HEK293 (cell line): ENCODE data around the gene VPS29.
A peak's percentile ranks its signal among the peaks of the same experiment; 100 is the strongest.

Experiments
- CTCF ChIA-PET: fragments of 350-600 bp; formaldehyde crosslinking; extraction: SDS; loops from one replicate; lab custom pipeline; 2021; ENCODE audit warnings: antibody characterized with exemption; lab: Yijun Ruan, JAX
- POLR2A ChIA-PET: fragments of 300-600 bp; formaldehyde crosslinking; extraction: SDS; loops from one replicate; lab custom pipeline; 2020; ENCODE audit warnings: antibody characterized with exemption, inconsistent platforms; lab: Yijun Ruan, JAX
- H3K27ac ChIP-seq: fragments of 200-500 bp; sonication (Bioruptor generic); 2 replicates; pipeline ENCODE4 v1.5.1; 2014; ENCODE audit warnings: low read depth, low read length, control low read depth, inconsistent platforms; ENCODE audit errors: extremely low read depth
- H3K36me3 ChIP-seq, 2 experiments: fragments of 200-500 bp in 1 of 2; sonication (Bioruptor generic) in 1 of 2; 1 replicate in 1 of 2; 2 replicates in 1 of 2; pipeline ENCODE4 v1.5.1; 2014 to 2017; ENCODE audit warnings: inconsistent platforms in 2 of 2, low read length in 2 of 2; ENCODE audit not compliant: control insufficient read depth in 2 of 2, insufficient read depth in 1 of 2
- H3K4me1 ChIP-seq: fragments of 200-500 bp; sonication (Bioruptor generic); 2 replicates; pipeline ENCODE4 v1.5.1; 2014; ENCODE audit warnings: mild to moderate bottlenecking, low read length, inconsistent platforms; ENCODE audit not compliant: control insufficient read depth, insufficient read depth
- H3K4me3 ChIP-seq: 2 replicates; pipeline ENCODE4 v1.5.1; 2011; ENCODE audit warnings: low read depth, mild to moderate bottlenecking, control low read depth, low read length, moderate library complexity
- H3K9me3 ChIP-seq: fragments of 200-500 bp; sonication (Bioruptor generic); 2 replicates; pipeline ENCODE4 v1.5.1; 2014; ENCODE audit warnings: low read depth, low read length, inconsistent platforms; ENCODE audit not compliant: control insufficient read depth, insufficient read depth
- ATF2 ChIP-seq: fragments of 450-650 bp; formaldehyde crosslinking; IDR thresholded peaks from 2 replicates; pipeline ENCODE4 v1.5.1; 2016; ENCODE audit warnings: missing biosample characterization, missing genetic modification characterization, low read depth
- BCL6B ChIP-seq: fragments of 450-650 bp; formaldehyde crosslinking; IDR thresholded peaks from 2 replicates; pipeline ENCODE4 v1.5.1; 2017; ENCODE audit warnings: missing biosample characterization, missing genetic modification characterization
- IKZF3 ChIP-seq: fragments of 450-650 bp; IDR thresholded peaks from 2 replicates; pipeline ENCODE4 v1.5.0; 2018; ENCODE audit warnings: missing biosample characterization, mild to moderate bottlenecking, missing genetic modification characterization, moderate library complexity
- PRDM10 ChIP-seq: fragments of 450-650 bp; formaldehyde crosslinking; IDR thresholded peaks from 2 replicates; pipeline ENCODE4 v1.5.1; 2016; ENCODE audit warnings: missing biosample characterization, missing genetic modification characterization
- ZBTB17 ChIP-seq: fragments of 450-650 bp; formaldehyde crosslinking; IDR thresholded peaks from 2 replicates; pipeline ENCODE4 v1.5.1; 2016; ENCODE audit warnings: missing biosample characterization, missing genetic modification characterization
- ZBTB6 ChIP-seq: fragments of 450-650 bp; formaldehyde crosslinking; IDR thresholded peaks from 2 replicates; pipeline ENCODE4 v1.5.1; 2017; ENCODE audit warnings: missing biosample characterization, missing genetic modification characterization
- ZFHX2 ChIP-seq: fragments of 450-650 bp; formaldehyde crosslinking; conservative IDR thresholded peaks from 2 replicates; pipeline ENCODE4 v1.5.1; 2016; ENCODE audit warnings: missing biosample characterization, missing genetic modification characterization
- ZFP69B ChIP-seq: fragments of 450-650 bp; formaldehyde crosslinking; IDR thresholded peaks from 2 replicates; pipeline ENCODE4 v1.5.1; 2016; ENCODE audit warnings: missing biosample characterization, missing genetic modification characterization
- ZNF169 ChIP-seq: fragments of 450-650 bp; formaldehyde crosslinking; IDR thresholded peaks from 2 replicates; pipeline ENCODE4 v1.5.1; 2016; ENCODE audit warnings: missing biosample characterization, missing genetic modification characterization
- ZNF221 ChIP-seq: fragments of 450-650 bp; formaldehyde crosslinking; IDR thresholded peaks from 2 replicates; pipeline ENCODE4 v1.5.1; 2017; ENCODE audit warnings: missing biosample characterization, missing genetic modification characterization, borderline replicate concordance
- ZNF335 ChIP-seq: fragments of 450-650 bp; formaldehyde crosslinking; conservative IDR thresholded peaks from 2 replicates; pipeline ENCODE4 v1.5.1; 2016; ENCODE audit warnings: missing biosample characterization, missing genetic modification characterization
- ZNF362 ChIP-seq: fragments of 450-650 bp; formaldehyde crosslinking; IDR thresholded peaks from 2 replicates; pipeline ENCODE4 v1.5.1; 2016; ENCODE audit warnings: missing biosample characterization, missing genetic modification characterization
- ZNF394 ChIP-seq: fragments of 450-650 bp; formaldehyde crosslinking; IDR thresholded peaks from 2 replicates; pipeline ENCODE4 v1.5.1; 2016; ENCODE audit warnings: missing biosample characterization, missing genetic modification characterization, mild to moderate bottlenecking, moderate library complexity, borderline replicate concordance
- ZNF510 ChIP-seq: fragments of 450-650 bp; formaldehyde crosslinking; IDR thresholded peaks from 2 replicates; pipeline ENCODE4 v1.5.1; 2018; ENCODE audit warnings: mild to moderate bottlenecking, missing genetic modification characterization, missing biosample characterization; ENCODE audit not compliant: insufficient replicate concordance
- ZNF518A ChIP-seq: fragments of 450-650 bp; formaldehyde crosslinking; conservative IDR thresholded peaks from 2 replicates; pipeline ENCODE4 v1.5.1; 2016; ENCODE audit warnings: low read depth, missing biosample characterization, missing genetic modification characterization
- ZNF600 ChIP-seq: fragments of 450-650 bp; formaldehyde crosslinking; IDR thresholded peaks from 2 replicates; pipeline ENCODE4 v1.5.1; 2016; ENCODE audit warnings: missing biosample characterization, missing genetic modification characterization
- ZNF692 ChIP-seq: fragments of 450-650 bp; formaldehyde crosslinking; IDR thresholded peaks from 2 replicates; pipeline ENCODE4 v1.5.1; 2016; ENCODE audit warnings: missing biosample characterization, missing genetic modification characterization
- ZXDB ChIP-seq: fragments of 450-650 bp; formaldehyde crosslinking; IDR thresholded peaks from 2 replicates; pipeline ENCODE4 v1.5.1; 2016; ENCODE audit warnings: missing biosample characterization, missing genetic modification characterization

Gene VPS29

GRCh38 chr12:110501399-110501751 is 536 bp downstream of the VPS29 start (continued):
- TF ChIP-seq ZNF510 (no peak), ZNF169 (tag by site-specific recombination) (no peak), ZXDB (no peak), ZNF518A (tag by site-specific recombination) (no peak), ZNF600 (tag by site-specific recombination) (peak; percentile 86), IKZF3 (tag by site-specific recombination) (peak; percentile 89; the same call in 1 of the 2 replicates), BCL6B (peak; percentile 28; the same call in 1 of the 2 replicates), ZFHX2 (tag by site-specific recombination) (no peak)

- no peaks in the 10 kb centered on the region for H3K9me3 ChIP-seq
- peaks cover 9% of the 10 kb centered on the region for H3K4me1 ChIP-seq
- POLR2A ChIA-PET: interaction anchor here (0.7 to 3.3 kb wide), 2 partner anchors 30 to 31 kb away, joined by 3 to 44 read pairs; partner anchors contain the start of genes FAM216A and GPN3
- CTCF ChIA-PET: interaction anchor here (0.9 kb wide), 2 partner anchors 14 to 30 kb away, joined by 4 to 10 read pairs; partner anchors contain the start of gene FAM216A
- peaks cover 25 to 30% of the 10 kb centered on the region in 2 experiments for H3K36me3 ChIP-seq
- H3K27ac ChIP-seq: no peak overlapping the region
- H3K4me3 ChIP-seq: no peak overlapping the region
- peak; percentile 79; the same call in 1 of the 2 replicates for TF ChIP-seq ZNF362
- TF ChIP-seq ATF2 (tag by site-specific recombination): peak; percentile 50; the same call in 1 of the 2 replicates
- peak; percentile 68 for TF ChIP-seq PRDM10 (tag by site-specific recombination)
- peak; percentile 52; the same call in 1 of the 2 replicates for TF ChIP-seq ZBTB6 (tag by site-specific recombination)
- TF ChIP-seq ZNF335: peak; percentile 28; the same call in 1 of the 2 replicates
- 0 out of 2 replicates have a peak, but pooled peaks have one; percentile 12 for TF ChIP-seq ZNF394 (tag by site-specific recombination)
- TF ChIP-seq ZBTB17 (tag by site-specific recombination): peak; percentile 56
- TF ChIP-seq ZNF600 (tag by site-specific recombination): 0 out of 2 replicates have a peak, but pooled peaks have one; percentile 41
- peak; percentile 59; the same call in 1 of the 2 replicates for TF ChIP-seq ZFP69B
- peak; percentile 69; the same call in 1 of the 2 replicates for TF ChIP-seq ZNF692
- TF ChIP-seq ZNF221 (tag by site-specific recombination): no peak
Measured at GRCh38 chr12:110498984-110499706, 2.8 kb downstream of the VPS29 start.
